ENCODE results near the gene WDR13.

DNA sequence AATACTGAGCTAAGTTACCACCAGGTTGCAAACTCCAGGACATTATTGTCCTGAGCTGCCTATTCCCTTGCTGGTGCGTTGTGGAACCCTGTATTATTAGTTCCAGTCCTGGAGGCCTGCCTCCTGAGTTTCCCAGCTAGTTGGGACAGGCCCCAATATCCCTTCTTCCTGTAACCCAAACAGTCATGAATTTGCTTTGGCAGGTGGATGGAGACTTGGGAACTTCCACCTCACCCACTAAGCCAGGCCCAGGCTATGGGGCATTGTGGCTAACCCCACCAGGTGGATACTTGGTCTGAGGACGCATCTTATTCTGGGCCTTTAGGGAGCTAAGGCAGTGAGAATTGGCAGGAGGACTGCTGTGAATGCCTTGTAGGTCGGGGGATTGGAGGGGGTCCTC is 18.0 kb upstream of the WDR13 start:
- TF ChIP-seq, protein P1, sequence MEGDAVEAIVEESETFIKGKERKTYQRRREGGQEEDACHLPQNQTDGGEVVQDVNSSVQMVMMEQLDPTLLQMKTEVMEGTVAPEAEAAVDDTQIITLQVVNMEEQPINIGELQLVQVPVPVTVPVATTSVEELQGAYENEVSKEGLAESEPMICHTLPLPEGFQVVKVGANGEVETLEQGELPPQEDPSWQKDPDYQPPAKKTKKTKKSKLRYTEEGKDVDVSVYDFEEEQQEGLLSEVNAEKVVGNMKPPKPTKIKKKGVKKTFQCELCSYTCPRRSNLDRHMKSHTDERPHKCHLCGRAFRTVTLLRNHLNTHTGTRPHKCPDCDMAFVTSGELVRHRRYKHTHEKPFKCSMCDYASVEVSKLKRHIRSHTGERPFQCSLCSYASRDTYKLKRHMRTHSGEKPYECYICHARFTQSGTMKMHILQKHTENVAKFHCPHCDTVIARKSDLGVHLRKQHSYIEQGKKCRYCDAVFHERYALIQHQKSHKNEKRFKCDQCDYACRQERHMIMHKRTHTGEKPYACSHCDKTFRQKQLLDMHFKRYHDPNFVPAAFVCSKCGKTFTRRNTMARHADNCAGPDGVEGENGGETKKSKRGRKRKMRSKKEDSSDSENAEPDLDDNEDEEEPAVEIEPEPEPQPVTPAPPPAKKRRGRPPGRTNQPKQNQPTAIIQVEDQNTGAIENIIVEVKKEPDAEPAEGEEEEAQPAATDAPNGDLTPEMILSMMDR (conservative IDR thresholded peaks at IDR 0.05; ENCODE audit: low read depth, low read length) = no peak
- no peak for TF ChIP-seq EZH2 (IDR thresholded peaks at IDR 0.05; ENCODE audit: borderline replicate concordance, low read depth, low read length, poor library complexity, severe bottlenecking)
